Cardiac fibroblast (primary cell): ENCODE data around the gene ABHD12.
A peak's percentile ranks its signal among the peaks of the same experiment; 100 is the strongest.

Experiments
- DNase-seq, 2 donors: peaks; one replicate each; pipeline versions ENCODE4 v3.0.0 to v3.0.0-alpha.2; 2010; ENCODE audit warnings: low read depth in 2 of 2
- H3K4me3 ChIP-seq, 2 donors: replicated peaks in 1 of 2; 1 replicate in 1 of 2; 2 replicates in 1 of 2; pipeline ENCODE4 v1.5.1; 2011; ENCODE audit warnings: low read depth in 2 of 2, low read length in 2 of 2, mild to moderate bottlenecking in 2 of 2, moderate library complexity in 1 of 2
- CTCF ChIP-seq: IDR thresholded peaks from one replicate; pipeline ENCODE4 v1.5.1; 2011; ENCODE audit warnings: low read depth, mild to moderate bottlenecking, low read length, inconsistent platforms

Gene ABHD12

GRCh38 chr20:25296094-25297093, 94.2 kb downstream of the ABHD12 start:
- H3K4me3 ChIP-seq = no peak overlapping the region
- DNase-seq = peak; percentile 22 to 32
- peak; percentile 51 for TF ChIP-seq CTCF

GRCh38 chr20:25295386-25296093, 95.1 kb downstream of the ABHD12 start:
- no peak overlapping the region for H3K4me3 ChIP-seq
- no peak for DNase-seq
- TF ChIP-seq CTCF = no peak

GRCh38 chr20:25294459-25295385, 95.9 kb downstream of the ABHD12 start:
- peak; percentile 79 for TF ChIP-seq CTCF
- DNase-seq = peak; percentile 30 to 49
- no peak overlapping the region for H3K4me3 ChIP-seq

GRCh38 chr20:25293910-25294458, 96.7 kb downstream of the ABHD12 start:
- TF ChIP-seq CTCF = no peak
- DNase-seq = no peak
- no peak overlapping the region for H3K4me3 ChIP-seq

- no peak for TF ChIP-seq CTCF
- no peak for DNase-seq
- H3K4me3 ChIP-seq = no peak overlapping the region
Observed at GRCh38 chr20:25293507-25293906, 97.1 kb downstream of the ABHD12 start.
